SH-SY5Y (cell line): Measurements from ENCODE around the gene KCTD16.

ENCODE experiments used
- GATA2 ChIP-seq: IDR thresholded peaks from 2 replicates; pipeline ENCODE4 v1.6.1; 2011; ENCODE audit warnings: mild to moderate bottlenecking, low read depth, low read length
- GATA3 ChIP-seq: IDR thresholded peaks from 2 replicates; pipeline ENCODE4 v1.6.1; 2011; ENCODE audit warnings: low read depth, mild to moderate bottlenecking, low read length, moderate library complexity

- TF ChIP-seq GATA2 (no peak), GATA3 (no peak)
These were observed 33.3 kb downstream of the KCTD16 start for GRCh38 chr5:144203750-144204596.
